SK-N-SH (cell line): Measurements from ENCODE around the gene MEF2A.

ENCODE experiments used
- CTCF ChIP-seq: fragments of 200-600 bp; sonication (generic); IDR thresholded peaks from 2 replicates; pipeline ENCODE4 v1.6.1; 2017; ENCODE audit warnings: antibody characterized with exemption, mild to moderate bottlenecking, moderate library complexity
- FOXJ3 ChIP-seq: sonication (generic); formaldehyde crosslinking; IDR thresholded peaks from 2 replicates; pipeline ENCODE4 v1.5.1; 2020; ENCODE audit warnings: mild to moderate bottlenecking, missing genetic modification reagents
- FOXM1 ChIP-seq: IDR thresholded peaks from 2 replicates; pipeline ENCODE4 v1.4.0; 2012; ENCODE audit warnings: low read depth, mild to moderate bottlenecking
- JUND ChIP-seq: IDR thresholded peaks from 2 replicates; pipeline ENCODE4 v1.4.0; 2012
- MXI1 ChIP-seq: IDR thresholded peaks from 2 replicates; pipeline ENCODE4 v1.6.1; 2012; ENCODE audit warnings: mild to moderate bottlenecking, low read depth, low read length, improper control_type of control experiment
- POLR2AphosphoS5 ChIP-seq: IDR thresholded peaks from 2 replicates; pipeline ENCODE4 v1.6.1; 2012; ENCODE audit warnings: low read depth, low read length
- RFX5 ChIP-seq: IDR thresholded peaks from 2 replicates; pipeline ENCODE4 v1.6.1; 2012; ENCODE audit warnings: mild to moderate bottlenecking, improper control_type of control experiment, low read length
- SIN3A ChIP-seq: IDR thresholded peaks from 2 replicates; pipeline ENCODE4 v1.6.1; 2012; ENCODE audit warnings: low read depth, mild to moderate bottlenecking, low read length, moderate library complexity, borderline replicate concordance
- TAF1 ChIP-seq: IDR thresholded peaks from 2 replicates; pipeline ENCODE4 v1.6.1; 2012; ENCODE audit warnings: low read depth, mild to moderate bottlenecking, low read length, moderate library complexity, borderline replicate concordance
- YY1 ChIP-seq: IDR thresholded peaks from 2 replicates; pipeline ENCODE4 v1.4.0; 2012; ENCODE audit warnings: low read depth, mild to moderate bottlenecking
- ZBTB33 ChIP-seq: IDR thresholded peaks from 2 replicates; pipeline ENCODE4 v1.4.0; 2012; ENCODE audit warnings: low read depth, borderline replicate concordance
- TF ChIP-seq, protein P1 (sequence below): fragments of 150-350 bp; IDR thresholded peaks from 2 replicates; pipeline ENCODE4 v1.6.1; 2016; ENCODE audit warnings: mild to moderate bottlenecking, low read depth, low read length
- TF ChIP-seq, protein P2 (sequence below): IDR thresholded peaks from 2 replicates; pipeline ENCODE4 v1.4.0; 2012; ENCODE audit warnings: low read depth
- TF ChIP-seq, protein P3 (sequence below): fragments of 150-350 bp; IDR thresholded peaks from 2 replicates; pipeline ENCODE4 v1.6.1; 2017; ENCODE audit warnings: antibody characterized with exemption, low read length, low read depth, borderline replicate concordance

- TF ChIP-seq YY1 (no peak), POLR2AphosphoS5 (no peak), JUND (no peak), MXI1 (no peak), SIN3A (no peak), FOXJ3 (CRISPR knock-in tag) (no peak), CTCF (no peak), FOXM1 (no peak), ZBTB33 (no peak), RFX5 (no peak), TAF1 (no peak)
- TF ChIP-seq, protein P1, sequence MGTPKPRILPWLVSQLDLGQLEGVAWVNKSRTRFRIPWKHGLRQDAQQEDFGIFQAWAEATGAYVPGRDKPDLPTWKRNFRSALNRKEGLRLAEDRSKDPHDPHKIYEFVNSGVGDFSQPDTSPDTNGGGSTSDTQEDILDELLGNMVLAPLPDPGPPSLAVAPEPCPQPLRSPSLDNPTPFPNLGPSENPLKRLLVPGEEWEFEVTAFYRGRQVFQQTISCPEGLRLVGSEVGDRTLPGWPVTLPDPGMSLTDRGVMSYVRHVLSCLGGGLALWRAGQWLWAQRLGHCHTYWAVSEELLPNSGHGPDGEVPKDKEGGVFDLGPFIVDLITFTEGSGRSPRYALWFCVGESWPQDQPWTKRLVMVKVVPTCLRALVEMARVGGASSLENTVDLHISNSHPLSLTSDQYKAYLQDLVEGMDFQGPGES, result no peak
- TF ChIP-seq, protein P2, sequence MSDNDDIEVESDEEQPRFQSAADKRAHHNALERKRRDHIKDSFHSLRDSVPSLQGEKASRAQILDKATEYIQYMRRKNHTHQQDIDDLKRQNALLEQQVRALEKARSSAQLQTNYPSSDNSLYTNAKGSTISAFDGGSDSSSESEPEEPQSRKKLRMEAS, result no peak
- TF ChIP-seq, protein P3, sequence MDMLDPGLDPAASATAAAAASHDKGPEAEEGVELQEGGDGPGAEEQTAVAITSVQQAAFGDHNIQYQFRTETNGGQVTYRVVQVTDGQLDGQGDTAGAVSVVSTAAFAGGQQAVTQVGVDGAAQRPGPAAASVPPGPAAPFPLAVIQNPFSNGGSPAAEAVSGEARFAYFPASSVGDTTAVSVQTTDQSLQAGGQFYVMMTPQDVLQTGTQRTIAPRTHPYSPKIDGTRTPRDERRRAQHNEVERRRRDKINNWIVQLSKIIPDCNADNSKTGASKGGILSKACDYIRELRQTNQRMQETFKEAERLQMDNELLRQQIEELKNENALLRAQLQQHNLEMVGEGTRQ, result no peak
Measured at GRCh38 chr15:99707473-99708270, 141.9 kb downstream of the MEF2A start.
